B cell (primary cell): ENCODE data around the gene PDIA2.

Experiments
- CTCF ChIP-seq: fragments of 200-600 bp; IDR thresholded peaks from one replicate; pipeline ENCODE4 v1.8.0; 2022; ENCODE audit warnings: antibody characterized with exemption, mild to moderate bottlenecking
- EZH2 ChIP-seq: IDR thresholded peaks from 2 replicates; pipeline ENCODE4 v1.6.1; 2012; ENCODE audit warnings: borderline replicate concordance, low read depth, mild to moderate bottlenecking, moderate library complexity, low read length; ENCODE audit not compliant: insufficient read depth, poor library complexity, severe bottlenecking

GRCh38 chr16:336269-336668 is 53.3 kb downstream of the PDIA2 start:
- TF ChIP-seq CTCF (no peak), EZH2 (no peak)
